Stimulated activated CD8-positive, alpha-beta memory T cell treated with anti-CD3 and anti-CD28 coated beads, Interleukin-2, amount 100 ng/mL, for 48 hours (primary cell): Measurements from ENCODE around the gene MAML2.

Experiments
- DNase-seq, 2 donors: peaks; one replicate each; pipeline ENCODE4 v3.0.0-alpha.2; 2020; ENCODE audit warnings: low read depth in 2 of 2

MAML2 gene

GRCh38 chr11:96038046-96038445 is 304.9 kb downstream of the MAML2 start:
- no peak for DNase-seq

- no peak for DNase-seq
Measured at GRCh38 chr11:96037405-96037949, 305.5 kb downstream of the MAML2 start.

GRCh38 chr11:96036863-96037262 is 306.1 kb downstream of the MAML2 start:
- DNase-seq, result no peak

- no peak for DNase-seq
Measured at GRCh38 chr11:96035740-96036078, 307.3 kb downstream of the MAML2 start.

- DNase-seq, result no peak
Measured at GRCh38 chr11:96035031-96035739, 307.8 kb downstream of the MAML2 start.

GRCh38 chr11:96033599-96033998 is 309.4 kb downstream of the MAML2 start:
- DNase-seq, result no peak

- no peak for DNase-seq
Measured at GRCh38 chr11:96033095-96033494, 309.9 kb downstream of the MAML2 start.

- no peak for DNase-seq
Measured at GRCh38 chr11:96028746-96029145, 314.2 kb downstream of the MAML2 start.

- DNase-seq, result no peak
Measured at GRCh38 chr11:96027021-96027420, 316.0 kb downstream of the MAML2 start.

- DNase-seq, result no peak
Measured at GRCh38 chr11:96026310-96026709, 316.7 kb downstream of the MAML2 start.

GRCh38 chr11:96024666-96025065 is 318.3 kb downstream of the MAML2 start:
- no peak for DNase-seq

- no peak for DNase-seq
Measured at GRCh38 chr11:96023275-96023674, 319.7 kb downstream of the MAML2 start.

GRCh38 chr11:96021901-96022650 is 320.9 kb downstream of the MAML2 start:
- DNase-seq, result no peak

GRCh38 chr11:96019810-96020747 is 322.9 kb downstream of the MAML2 start:
- DNase-seq, result no peak

GRCh38 chr11:96019281-96019680 is 323.7 kb downstream of the MAML2 start:
- no peak for DNase-seq

- no peak for DNase-seq
Measured at GRCh38 chr11:96017856-96018255, 325.1 kb downstream of the MAML2 start.

- DNase-seq, result no peak
Measured at GRCh38 chr11:96016978-96017502, 326.0 kb downstream of the MAML2 start.

GRCh38 chr11:96015906-96016565 is 327.0 kb downstream of the MAML2 start:
- DNase-seq, result no peak

- no peak for DNase-seq
Measured at GRCh38 chr11:96014217-96014616, 328.8 kb downstream of the MAML2 start.

GRCh38 chr11:96013461-96014213 is 329.4 kb downstream of the MAML2 start:
- no peak for DNase-seq
